Fibroblast of skin of left quadriceps (primary cell): Measurements from ENCODE around the gene LCORL.
"Not testable (repeated sequence)": the region's sequence is repeated elsewhere in the genome, so short reads cannot be mapped to it uniquely, and the experiment has no call there.

Source experiments
- DNase-seq, 2 experiments: peaks; one replicate each; pipeline ENCODE4 v3.0.0-alpha.2; 2013; ENCODE audit warnings: low read depth in 2 of 2

Gene LCORL

GRCh38 chr4:17932041-17932440 is 89.5 kb downstream of the LCORL start:
- no peak for DNase-seq

GRCh38 chr4:17930256-17930655 is 91.3 kb downstream of the LCORL start:
- DNase-seq: no peak

GRCh38 chr4:17924189-17924588 is 97.4 kb downstream of the LCORL start:
- DNase-seq: no peak

- no peak for DNase-seq
Measured at GRCh38 chr4:17921451-17921850, 100.1 kb downstream of the LCORL start.

GRCh38 chr4:17920681-17921080 is 100.9 kb downstream of the LCORL start:
- DNase-seq: no peak

GRCh38 chr4:17915439-17915838 is 106.1 kb downstream of the LCORL start:
- DNase-seq: no peak

- no peak for DNase-seq
Measured at GRCh38 chr4:17912011-17912410, 109.5 kb downstream of the LCORL start.

GRCh38 chr4:17911608-17912007 is 109.9 kb downstream of the LCORL start:
- no peak for DNase-seq

GRCh38 chr4:17898553-17899055 is 123.0 kb downstream of the LCORL start:
- no peak for DNase-seq

GRCh38 chr4:17895481-17895880 is 126.1 kb downstream of the LCORL start:
- no peak for DNase-seq

- no peak for DNase-seq
Measured at GRCh38 chr4:17894421-17894820, 127.1 kb downstream of the LCORL start.

- no peak for DNase-seq
Measured at GRCh38 chr4:17889692-17890091, 131.9 kb downstream of the LCORL start.

- no peak for DNase-seq
Measured at GRCh38 chr4:17884511-17884910, 137.0 kb downstream of the LCORL start.

GRCh38 chr4:17884063-17884462 is 137.5 kb downstream of the LCORL start:
- DNase-seq: peak; percentile 7 to 20

GRCh38 chr4:17877661-17878060 is 143.9 kb downstream of the LCORL start:
- DNase-seq: no peak

- no peak for DNase-seq
Measured at GRCh38 chr4:17876943-17877342, 144.6 kb downstream of the LCORL start.

GRCh38 chr4:17875402-17876070 is 146.0 kb downstream of the LCORL start:
- no peak for DNase-seq

GRCh38 chr4:17869327-17869726 is 152.2 kb downstream of the LCORL start:
- no peak for DNase-seq

- no peak for DNase-seq
Measured at GRCh38 chr4:17867276-17867675, 154.3 kb downstream of the LCORL start.

- no peak for DNase-seq
Measured at GRCh38 chr4:17866810-17867209, 154.7 kb downstream of the LCORL start.

GRCh38 chr4:17865866-17866363 is 155.6 kb downstream of the LCORL start:
- no peak for DNase-seq

- not testable (repeated sequence) for DNase-seq
Measured at GRCh38 chr4:17861906-17862305, 159.6 kb downstream of the LCORL start.

- no peak for DNase-seq
Measured at GRCh38 chr4:17859793-17860406, 161.7 kb downstream of the LCORL start.
